ENCODE measurements around the gene NKAIN4.

DNA sequence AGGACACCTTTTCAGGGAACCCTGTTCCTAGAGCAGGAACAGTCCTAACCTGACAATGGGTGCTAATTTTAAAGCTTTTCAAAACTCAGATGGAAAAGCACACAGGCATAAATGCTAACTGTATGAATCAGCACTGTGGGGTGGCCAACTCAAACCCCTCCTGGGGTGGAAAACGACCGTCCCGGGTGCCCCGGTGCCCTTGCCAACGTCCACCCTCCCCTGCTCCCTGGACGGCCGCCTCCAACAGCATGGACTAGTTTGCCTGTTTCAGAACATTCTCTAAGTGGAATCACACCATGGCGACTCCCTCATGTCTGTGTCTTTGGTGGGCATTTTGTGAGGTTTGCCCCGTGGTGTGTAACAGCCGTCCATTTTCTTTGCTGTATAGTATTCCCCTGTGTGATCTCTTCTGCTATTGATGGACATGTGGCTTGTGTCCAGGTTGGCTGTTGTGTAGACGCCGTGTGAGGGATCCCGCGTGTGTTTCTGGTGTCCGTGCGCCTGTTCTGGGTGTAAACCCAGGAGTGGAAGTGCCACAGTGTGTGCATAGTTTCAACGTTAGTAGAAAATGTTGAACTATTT lies 44.6 kb upstream of the NKAIN4 start:
- TF ChIP-seq, protein P1, sequence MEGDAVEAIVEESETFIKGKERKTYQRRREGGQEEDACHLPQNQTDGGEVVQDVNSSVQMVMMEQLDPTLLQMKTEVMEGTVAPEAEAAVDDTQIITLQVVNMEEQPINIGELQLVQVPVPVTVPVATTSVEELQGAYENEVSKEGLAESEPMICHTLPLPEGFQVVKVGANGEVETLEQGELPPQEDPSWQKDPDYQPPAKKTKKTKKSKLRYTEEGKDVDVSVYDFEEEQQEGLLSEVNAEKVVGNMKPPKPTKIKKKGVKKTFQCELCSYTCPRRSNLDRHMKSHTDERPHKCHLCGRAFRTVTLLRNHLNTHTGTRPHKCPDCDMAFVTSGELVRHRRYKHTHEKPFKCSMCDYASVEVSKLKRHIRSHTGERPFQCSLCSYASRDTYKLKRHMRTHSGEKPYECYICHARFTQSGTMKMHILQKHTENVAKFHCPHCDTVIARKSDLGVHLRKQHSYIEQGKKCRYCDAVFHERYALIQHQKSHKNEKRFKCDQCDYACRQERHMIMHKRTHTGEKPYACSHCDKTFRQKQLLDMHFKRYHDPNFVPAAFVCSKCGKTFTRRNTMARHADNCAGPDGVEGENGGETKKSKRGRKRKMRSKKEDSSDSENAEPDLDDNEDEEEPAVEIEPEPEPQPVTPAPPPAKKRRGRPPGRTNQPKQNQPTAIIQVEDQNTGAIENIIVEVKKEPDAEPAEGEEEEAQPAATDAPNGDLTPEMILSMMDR (conservative IDR thresholded peaks at IDR 0.05; ENCODE audit: low read depth in 2 of 2) = no peak
- TF ChIP-seq EZH2phosphoT487 (IDR thresholded peaks at IDR 0.05; ENCODE audit: unreplicated experiment) (no peak), EZH2 (IDR thresholded peaks at IDR 0.05; ENCODE audit: low read depth, unreplicated experiment) (no peak), CREB1 (CRISPR knock-in tag; IDR thresholded peaks at IDR 0.05; ENCODE audit: low read depth) (no peak), POLR2AphosphoS5 (IDR thresholded peaks at IDR 0.05; ENCODE audit: low read depth) (no peak)
- TF ChIP-seq, protein P2, sequence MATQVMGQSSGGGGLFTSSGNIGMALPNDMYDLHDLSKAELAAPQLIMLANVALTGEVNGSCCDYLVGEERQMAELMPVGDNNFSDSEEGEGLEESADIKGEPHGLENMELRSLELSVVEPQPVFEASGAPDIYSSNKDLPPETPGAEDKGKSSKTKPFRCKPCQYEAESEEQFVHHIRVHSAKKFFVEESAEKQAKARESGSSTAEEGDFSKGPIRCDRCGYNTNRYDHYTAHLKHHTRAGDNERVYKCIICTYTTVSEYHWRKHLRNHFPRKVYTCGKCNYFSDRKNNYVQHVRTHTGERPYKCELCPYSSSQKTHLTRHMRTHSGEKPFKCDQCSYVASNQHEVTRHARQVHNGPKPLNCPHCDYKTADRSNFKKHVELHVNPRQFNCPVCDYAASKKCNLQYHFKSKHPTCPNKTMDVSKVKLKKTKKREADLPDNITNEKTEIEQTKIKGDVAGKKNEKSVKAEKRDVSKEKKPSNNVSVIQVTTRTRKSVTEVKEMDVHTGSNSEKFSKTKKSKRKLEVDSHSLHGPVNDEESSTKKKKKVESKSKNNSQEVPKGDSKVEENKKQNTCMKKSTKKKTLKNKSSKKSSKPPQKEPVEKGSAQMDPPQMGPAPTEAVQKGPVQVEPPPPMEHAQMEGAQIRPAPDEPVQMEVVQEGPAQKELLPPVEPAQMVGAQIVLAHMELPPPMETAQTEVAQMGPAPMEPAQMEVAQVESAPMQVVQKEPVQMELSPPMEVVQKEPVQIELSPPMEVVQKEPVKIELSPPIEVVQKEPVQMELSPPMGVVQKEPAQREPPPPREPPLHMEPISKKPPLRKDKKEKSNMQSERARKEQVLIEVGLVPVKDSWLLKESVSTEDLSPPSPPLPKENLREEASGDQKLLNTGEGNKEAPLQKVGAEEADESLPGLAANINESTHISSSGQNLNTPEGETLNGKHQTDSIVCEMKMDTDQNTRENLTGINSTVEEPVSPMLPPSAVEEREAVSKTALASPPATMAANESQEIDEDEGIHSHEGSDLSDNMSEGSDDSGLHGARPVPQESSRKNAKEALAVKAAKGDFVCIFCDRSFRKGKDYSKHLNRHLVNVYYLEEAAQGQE (IDR thresholded peaks at IDR 0.05; ENCODE audit: unreplicated experiment) = no peak
